Keratinocyte (primary cell): ENCODE results near the gene MROH7. TPM values are rescaled to one million over a fixed set of nuclear protein-coding genes. Genes with fewer than 3 reads are reported as not detected.

Source experiments
- DNase-seq: peaks from one replicate; pipeline ENCODE4 v3.0.0-alpha.2; 2011; ENCODE audit warnings: low read depth, missing footprints, low spot score
- FAIRE-seq: peaks from 2 replicates; lab custom pipeline; 2011; peaks lifted over from hg19 to GRCh38; lab: Jason Lieb, UNC
- H2AFZ ChIP-seq: 2 replicates; pipeline ENCODE4 v1.6.0; 2012; ENCODE audit warnings: low read length, control low read depth, inconsistent platforms; ENCODE audit not compliant: control insufficient read depth
- H3K27ac ChIP-seq: 2 replicates; pipeline ENCODE4 v1.5.1; 2011; ENCODE audit warnings: low read length; ENCODE audit not compliant: control insufficient read depth, insufficient read depth
- H3K27me3 ChIP-seq: 3 replicates; pipeline ENCODE4 v1.6.0; 2011; ENCODE audit warnings: low read length; ENCODE audit not compliant: control insufficient read depth, insufficient read depth; ENCODE audit errors: extremely low read depth
- H3K36me3 ChIP-seq, 2 experiments: 2 replicates in 1 of 2; 3 replicates in 1 of 2; pipeline ENCODE4 v1.5.1; 2011; ENCODE audit warnings: low read length in 2 of 2, mild to moderate bottlenecking in 1 of 2; ENCODE audit not compliant: control insufficient read depth in 2 of 2, insufficient read depth in 2 of 2; ENCODE audit errors: extremely low read depth in 1 of 2
- H3K4me1 ChIP-seq: 3 replicates; pipeline ENCODE4 v1.5.1; 2011; ENCODE audit warnings: low read length; ENCODE audit not compliant: control insufficient read depth, insufficient read depth; ENCODE audit errors: extremely low read depth
- H3K4me2 ChIP-seq: 3 replicates; pipeline ENCODE4 v1.6.0; 2011; ENCODE audit warnings: low read depth, low read length; ENCODE audit not compliant: control insufficient read depth, insufficient read depth; ENCODE audit errors: extremely low read depth
- H3K4me3 ChIP-seq, 3 experiments: fragments of 200-600 bp in 1 of 3; sonication (generic) in 1 of 3; 2 replicates in 2 of 3; 3 replicates in 1 of 3; pipeline ENCODE4 v1.5.1; 2011 to 2016; ENCODE audit warnings: low read length in 3 of 3, mild to moderate bottlenecking in 3 of 3, control low read depth in 2 of 3, inconsistent platforms in 1 of 3, low read depth in 1 of 3, mixed read lengths in 1 of 3, mixed run types in 1 of 3, moderate library complexity in 1 of 3; ENCODE audit not compliant: control insufficient read depth in 2 of 3, insufficient read depth in 2 of 3; ENCODE audit errors: extremely low read depth in 1 of 3
- H3K79me2 ChIP-seq: 2 replicates; pipeline ENCODE4 v1.6.0; 2012; ENCODE audit warnings: low read length; ENCODE audit not compliant: control insufficient read depth, insufficient read depth
- H3K9ac ChIP-seq: 3 replicates; pipeline ENCODE4 v1.6.0; 2011; ENCODE audit warnings: low read length; ENCODE audit not compliant: control insufficient read depth, insufficient read depth; ENCODE audit errors: extremely low read depth
- H3K9me1 ChIP-seq: 3 replicates; pipeline ENCODE4 v1.6.0; 2011; ENCODE audit warnings: low read length; ENCODE audit not compliant: control insufficient read depth, insufficient read depth; ENCODE audit errors: extremely low read depth
- H3K9me3 ChIP-seq: 2 replicates; pipeline ENCODE4 v1.5.1; 2012; ENCODE audit warnings: low read depth, low read length; ENCODE audit not compliant: control insufficient read depth
- H4K20me1 ChIP-seq: 3 replicates; pipeline ENCODE4 v1.6.0; 2011; ENCODE audit warnings: low read length; ENCODE audit not compliant: control insufficient read depth, insufficient read depth; ENCODE audit errors: extremely low read depth
- EZH2 ChIP-seq: IDR thresholded peaks from one replicate; pipeline ENCODE4 v1.6.1; 2012; ENCODE audit warnings: inconsistent platforms, mild to moderate bottlenecking, low read length, moderate library complexity
- dilution Hi-C: fragments of 300-500 bp; cut with MboI; formaldehyde crosslinking; loops from one replicate; pipeline ENCODE4 v1.7.0; 2020; ENCODE audit warnings: low sequenced_read_pairs; ENCODE audit not compliant: extremely low pct_ligation_motif_present
- polyA plus RNA-seq, 5 experiments: library from polyadenylated mRNA; depleted of rRNA in 3 of 5; stranded (reverse) in 3 of 5; stranded (forward) in 1 of 5; unstranded in 1 of 5; fragments of >200 nt; gene quantifications; 1 replicate in 1 of 5; 2 replicates in 3 of 5; 3 replicates in 1 of 5; pipeline versions ENCODE4 v1.2.1 to v1.2.3, GENCODE V29; 2011 to 2012; ENCODE audit warnings: missing spikeins in 2 of 5, low read depth in 1 of 5, low replicate concordance in 1 of 5
- TF ChIP-seq, protein P1 (sequence below), 3 experiments: IDR thresholded peaks in 1 of 3; conservative IDR thresholded peaks in 1 of 3; optimal IDR thresholded peaks in 1 of 3; 2 replicates in 2 of 3; 3 replicates in 1 of 3; pipeline versions ENCODE3 to v1.5.1; 2011; ENCODE audit warnings: low read length in 3 of 3, mild to moderate bottlenecking in 3 of 3, moderate library complexity in 2 of 3, control low read depth in 1 of 3, inconsistent platforms in 1 of 3; ENCODE audit not compliant: insufficient read depth in 2 of 3; ENCODE audit errors: extremely low read depth in 1 of 3

Gene MROH7
- polyA plus RNA-seq, 1 donor (not counting 4 experiments of a cell fraction or from before 2014, with no cell fraction given): not detected

DNA sequence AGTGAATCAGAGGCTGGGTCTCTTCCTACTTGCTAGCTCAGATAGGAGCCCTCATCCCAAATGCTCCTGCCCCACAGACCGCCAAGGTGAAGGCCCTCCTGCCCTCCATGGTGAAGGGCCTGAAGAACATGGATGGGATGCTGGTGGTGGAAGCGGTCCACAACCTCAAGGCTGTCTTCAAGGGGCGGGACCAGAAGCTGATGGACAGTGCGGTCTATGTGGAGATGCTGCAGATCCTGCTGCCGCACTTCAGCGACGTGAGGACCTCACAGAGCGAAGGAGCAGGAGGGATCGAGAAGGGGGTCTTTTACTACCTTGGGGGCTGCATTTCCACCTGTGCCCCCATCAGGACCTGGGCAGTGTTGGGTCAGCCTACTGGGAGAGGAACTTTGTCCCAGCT is 59.5 kb downstream of the MROH7 start:
- DNase-seq (no peak), FAIRE-seq (no peak)
- H3K4me1 ChIP-seq: no peaks in the 10 kb centered on the region
- peaks cover 6% of the 10 kb centered on the region for H3K27me3 ChIP-seq
- dilution Hi-C loops: no loop called here
- no peaks in the 10 kb centered on the region for H3K9me3 ChIP-seq
- H3K9ac ChIP-seq: no peak overlapping the region
- no peak overlapping the region for H3K4me3 ChIP-seq
- H3K36me3 ChIP-seq: no peaks in the 10 kb centered on the region
- H3K4me2 ChIP-seq: no peak overlapping the region
- no peaks in the 10 kb centered on the region for H3K79me2 ChIP-seq
- TF ChIP-seq, protein P1, sequence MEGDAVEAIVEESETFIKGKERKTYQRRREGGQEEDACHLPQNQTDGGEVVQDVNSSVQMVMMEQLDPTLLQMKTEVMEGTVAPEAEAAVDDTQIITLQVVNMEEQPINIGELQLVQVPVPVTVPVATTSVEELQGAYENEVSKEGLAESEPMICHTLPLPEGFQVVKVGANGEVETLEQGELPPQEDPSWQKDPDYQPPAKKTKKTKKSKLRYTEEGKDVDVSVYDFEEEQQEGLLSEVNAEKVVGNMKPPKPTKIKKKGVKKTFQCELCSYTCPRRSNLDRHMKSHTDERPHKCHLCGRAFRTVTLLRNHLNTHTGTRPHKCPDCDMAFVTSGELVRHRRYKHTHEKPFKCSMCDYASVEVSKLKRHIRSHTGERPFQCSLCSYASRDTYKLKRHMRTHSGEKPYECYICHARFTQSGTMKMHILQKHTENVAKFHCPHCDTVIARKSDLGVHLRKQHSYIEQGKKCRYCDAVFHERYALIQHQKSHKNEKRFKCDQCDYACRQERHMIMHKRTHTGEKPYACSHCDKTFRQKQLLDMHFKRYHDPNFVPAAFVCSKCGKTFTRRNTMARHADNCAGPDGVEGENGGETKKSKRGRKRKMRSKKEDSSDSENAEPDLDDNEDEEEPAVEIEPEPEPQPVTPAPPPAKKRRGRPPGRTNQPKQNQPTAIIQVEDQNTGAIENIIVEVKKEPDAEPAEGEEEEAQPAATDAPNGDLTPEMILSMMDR (optimal IDR thresholded peaks at IDR 0.05 in 1 of 3, IDR thresholded peaks at IDR 0.05 in 1 of 3, conservative IDR thresholded peaks at IDR 0.05 in 1 of 3; ENCODE audit: extremely low read depth in 1 of 3, insufficient read depth in 2 of 3, low read length in 3 of 3): no peak
- no peak for TF ChIP-seq EZH2
- no peaks in the 10 kb centered on the region for H3K9me1 ChIP-seq
- no peaks in the 10 kb centered on the region for H4K20me1 ChIP-seq
- H2AFZ ChIP-seq: no peak overlapping the region
- H3K27ac ChIP-seq: no peak overlapping the region

- dilution Hi-C loops: no loop called here
Measured at GRCh38 chr1:54701996-54702395, 60.4 kb downstream of the MROH7 start.

More at GRCh38 chr1:54701996-54702395, 60.4 kb downstream of the MROH7 start:
- no peaks in the 10 kb centered on the region for H3K4me1 ChIP-seq
- FAIRE-seq (no peak), DNase-seq (no peak)
- no peak overlapping the region for H3K4me2 ChIP-seq
- H3K27me3 ChIP-seq: peaks cover 6% of the 10 kb centered on the region
- no peaks in the 10 kb centered on the region for H3K9me1 ChIP-seq
- no peaks in the 10 kb centered on the region for H3K79me2 ChIP-seq
- no peak overlapping the region for H2AFZ ChIP-seq
- no peaks in the 10 kb centered on the region for H4K20me1 ChIP-seq
- no peaks in the 10 kb centered on the region for H3K36me3 ChIP-seq
- no peak overlapping the region for H3K4me3 ChIP-seq
- H3K9ac ChIP-seq: no peak overlapping the region
- no peak overlapping the region for H3K27ac ChIP-seq
- H3K9me3 ChIP-seq: no peaks in the 10 kb centered on the region
- TF ChIP-seq EZH2: no peak
- TF ChIP-seq, protein P1 (optimal IDR thresholded peaks at IDR 0.05 in 1 of 3, IDR thresholded peaks at IDR 0.05 in 1 of 3, conservative IDR thresholded peaks at IDR 0.05 in 1 of 3; ENCODE audit: extremely low read depth in 1 of 3, insufficient read depth in 2 of 3, low read length in 3 of 3): no peak
